ENCODE measurements around the gene B4GALT7.
"Not testable (repeated sequence)": the region's sequence is repeated elsewhere in the genome, so short reads cannot be mapped to it uniquely, and the experiment has no call there.

The B4GALT7 gene, protein sequence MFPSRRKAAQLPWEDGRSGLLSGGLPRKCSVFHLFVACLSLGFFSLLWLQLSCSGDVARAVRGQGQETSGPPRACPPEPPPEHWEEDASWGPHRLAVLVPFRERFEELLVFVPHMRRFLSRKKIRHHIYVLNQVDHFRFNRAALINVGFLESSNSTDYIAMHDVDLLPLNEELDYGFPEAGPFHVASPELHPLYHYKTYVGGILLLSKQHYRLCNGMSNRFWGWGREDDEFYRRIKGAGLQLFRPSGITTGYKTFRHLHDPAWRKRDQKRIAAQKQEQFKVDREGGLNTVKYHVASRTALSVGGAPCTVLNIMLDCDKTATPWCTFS
- total RNA-seq = 18.3 to 28.1 (median 18.8) reads per million in 3 experiments

GRCh38 chr5:177599731-177600507 is at the start of gene B4GALT7:
B4GALT7 (plus strand) TSS chr5:177600132; CDS start chr5:177600211, 79 bp downstream.
- peak; percentile 81 for DNase-seq

GRCh38 chr5:177552839-177553455 is 47.0 kb upstream of the B4GALT7 start:
- no peak for DNase-seq

DNA sequence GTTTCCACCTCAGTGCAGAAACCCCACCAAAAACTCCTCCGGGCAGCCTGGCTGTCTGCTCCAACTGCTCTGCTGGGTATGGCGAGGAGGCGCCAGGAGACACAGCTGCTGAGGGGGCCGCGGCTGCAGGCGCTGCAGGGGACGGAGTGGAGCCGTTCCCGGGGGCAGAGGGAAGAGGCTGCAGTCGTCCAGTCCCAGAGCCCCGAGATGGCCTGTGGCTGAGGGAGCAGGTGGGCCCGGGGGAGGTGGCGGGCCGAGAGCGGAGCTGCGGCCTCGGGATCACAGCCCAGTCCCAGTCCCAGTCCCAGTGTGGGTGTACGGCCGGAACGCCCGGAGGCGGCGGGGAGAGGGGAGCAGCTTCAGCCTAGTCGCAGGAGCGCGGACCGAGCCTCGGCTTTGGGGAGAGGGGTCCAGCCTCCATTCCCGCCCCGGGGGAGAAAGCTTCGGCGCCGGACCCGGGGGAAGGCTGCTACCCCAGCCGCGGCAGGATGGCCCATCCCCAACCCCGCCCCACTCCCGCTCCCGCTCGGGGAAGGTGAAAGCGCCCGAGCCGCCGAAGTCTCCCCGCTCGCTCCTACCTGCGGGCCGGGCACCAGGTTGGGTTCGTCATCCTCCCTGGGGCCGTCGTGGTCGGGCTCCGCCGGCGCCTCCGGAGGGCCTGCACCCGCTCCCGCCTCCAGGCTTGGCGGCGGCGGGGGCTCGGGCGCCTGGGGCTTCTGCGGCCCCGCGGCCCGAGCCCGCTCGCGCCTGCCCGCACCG is 46.1 kb upstream of the B4GALT7 start:
- DNase-seq = no peak

DNA sequence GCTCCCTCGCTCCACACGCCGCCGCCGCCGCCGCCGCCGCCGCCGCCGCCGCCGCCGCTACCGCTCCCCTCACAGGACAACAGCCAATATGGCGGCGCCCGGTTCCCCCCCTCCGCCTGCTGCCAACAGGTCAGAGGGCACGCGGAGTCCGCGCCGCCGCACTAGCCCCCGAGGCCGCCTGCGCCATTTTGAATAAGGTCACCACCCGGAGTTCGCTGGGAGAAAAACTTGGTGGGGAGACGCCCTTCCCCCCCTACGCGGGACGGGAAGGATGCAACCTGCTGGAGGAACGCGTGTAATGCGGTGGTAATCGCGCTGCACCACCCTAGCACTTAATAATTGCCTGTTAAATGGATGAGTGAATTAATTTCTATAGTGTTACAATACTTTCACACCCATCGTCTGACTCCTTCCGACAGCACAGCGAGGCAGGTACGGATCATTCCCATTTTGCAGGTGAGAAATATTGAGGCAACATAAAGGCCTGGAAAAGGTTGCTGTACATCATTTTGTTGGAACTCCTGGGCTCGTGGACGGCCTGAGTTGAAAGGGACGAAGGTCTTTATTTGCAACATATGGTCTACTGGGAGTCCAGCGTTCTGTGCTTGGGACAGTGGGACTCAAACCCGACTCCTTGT is 45.3 kb upstream of the B4GALT7 start, which contains the start of gene FAM193B:
FAM193B (minus strand) TSS at position 90 of the 638 bp plus-strand sequence. CDS start 105 bp downstream, outside the sequence.
- peak; percentile 94 for DNase-seq

DNA sequence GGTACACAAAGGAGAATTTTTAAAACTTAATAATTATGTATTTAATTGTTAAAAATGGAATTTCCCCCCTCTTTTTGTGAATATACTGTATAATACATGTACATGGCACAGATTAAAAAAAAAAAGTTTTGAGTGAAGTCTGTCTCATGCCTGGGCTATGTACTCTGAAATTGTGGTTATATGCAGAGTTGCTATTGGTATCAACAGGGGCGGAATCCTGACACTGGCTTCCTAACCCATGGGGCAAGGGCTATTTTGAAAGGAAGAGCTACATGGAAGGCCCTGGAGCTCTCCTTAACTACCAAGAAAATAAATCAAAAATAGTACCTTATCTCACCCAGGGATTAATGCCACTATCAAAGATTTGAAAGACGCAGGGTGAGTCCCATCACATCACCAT is 44.7 kb upstream of the B4GALT7 start:
- no peak for DNase-seq

DNA sequence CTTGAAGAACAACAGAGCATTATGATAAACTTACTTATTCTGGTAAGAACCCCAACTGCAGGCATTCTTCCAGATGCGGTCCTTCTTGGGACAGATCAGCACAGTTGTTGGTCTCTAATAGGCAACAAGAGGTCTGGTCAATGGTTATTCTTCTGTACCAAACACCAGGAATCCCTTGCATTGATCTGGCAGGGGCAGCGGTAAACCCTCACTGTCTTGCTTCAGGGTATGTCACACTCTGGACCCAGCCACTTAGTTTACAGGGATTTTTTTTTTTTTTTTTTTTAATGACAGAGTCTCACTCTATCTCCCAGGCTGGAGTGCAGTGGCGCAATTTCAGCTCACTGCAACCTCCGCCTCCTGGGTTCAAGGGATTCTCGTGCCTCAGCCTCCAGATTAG is 44.3 kb upstream of the B4GALT7 start:
- no peak for DNase-seq

- peak; percentile 25 for DNase-seq
Measured at GRCh38 chr5:177557041-177557647, 42.8 kb upstream of the B4GALT7 start.

GRCh38 chr5:177557796-177558195 is 42.1 kb upstream of the B4GALT7 start:
- no peak for DNase-seq

- not testable (repeated sequence) for DNase-seq
Measured at GRCh38 chr5:177559446-177559941, 40.4 kb upstream of the B4GALT7 start.

GRCh38 chr5:177565046-177565445 is 34.9 kb upstream of the B4GALT7 start:
- DNase-seq = no peak

GRCh38 chr5:177568326-177568725 is 31.6 kb upstream of the B4GALT7 start:
- no peak for DNase-seq

DNA sequence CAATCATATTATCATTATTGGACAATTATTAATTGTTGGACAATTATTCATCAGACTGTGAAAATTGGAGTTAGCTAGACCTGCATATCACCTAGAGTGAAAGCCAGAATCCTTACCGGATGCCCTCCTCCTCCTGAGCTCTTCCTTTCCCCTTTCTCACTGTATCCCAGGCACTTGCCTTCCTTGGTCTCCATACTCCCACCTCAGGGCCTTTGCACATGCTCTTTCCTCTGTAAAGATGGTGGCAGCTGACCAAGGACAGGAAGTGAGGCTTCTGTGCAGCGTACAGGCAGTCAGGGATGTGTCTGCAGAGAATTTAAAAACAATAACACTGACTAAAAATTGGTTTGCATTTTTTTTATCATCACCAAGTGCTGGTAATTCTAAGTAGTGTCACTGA is 30.0 kb upstream of the B4GALT7 start:
- no peak for DNase-seq

DNA sequence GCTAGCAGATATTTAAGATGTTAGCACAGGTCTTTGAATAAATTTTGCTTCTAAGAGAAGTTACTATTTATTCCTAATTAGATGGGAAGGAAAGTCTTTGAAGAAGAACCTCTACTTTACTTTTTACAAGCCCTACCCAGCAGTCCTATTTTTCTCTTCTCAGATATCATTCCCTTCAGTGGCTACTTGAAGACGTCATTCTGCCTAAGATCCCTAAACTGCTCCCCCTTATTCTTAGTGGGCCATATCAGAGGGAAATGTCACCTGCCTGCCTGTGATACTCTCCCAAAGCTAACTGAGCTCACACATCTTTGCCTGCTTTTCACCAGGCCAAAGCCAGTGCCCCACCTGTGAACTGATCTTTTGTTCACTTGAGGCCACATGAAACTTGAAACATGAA is 24.4 kb upstream of the B4GALT7 start:
- DNase-seq = no peak

DNA sequence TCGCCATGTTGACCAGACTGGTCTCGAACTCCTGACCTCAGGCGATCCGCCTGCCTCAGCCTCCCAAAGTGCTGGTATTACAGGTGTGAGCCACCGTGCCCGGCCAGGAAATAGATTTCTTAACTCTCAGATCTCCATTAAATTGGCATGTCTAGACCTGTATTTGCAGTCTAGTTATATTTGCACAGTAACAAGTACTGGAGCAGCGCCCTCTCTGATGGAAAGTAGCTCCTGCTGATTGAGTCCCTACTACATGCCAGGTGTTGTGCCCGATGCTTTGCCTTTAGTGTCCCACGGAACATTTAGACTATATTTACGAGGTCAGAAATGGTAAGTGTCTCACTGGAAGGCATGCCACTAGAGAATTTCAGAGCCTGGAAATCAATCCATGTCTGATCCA is 23.8 kb upstream of the B4GALT7 start:
- DNase-seq = no peak

GRCh38 chr5:177578316-177578715 is 21.6 kb upstream of the B4GALT7 start:
- no peak for DNase-seq

DNA sequence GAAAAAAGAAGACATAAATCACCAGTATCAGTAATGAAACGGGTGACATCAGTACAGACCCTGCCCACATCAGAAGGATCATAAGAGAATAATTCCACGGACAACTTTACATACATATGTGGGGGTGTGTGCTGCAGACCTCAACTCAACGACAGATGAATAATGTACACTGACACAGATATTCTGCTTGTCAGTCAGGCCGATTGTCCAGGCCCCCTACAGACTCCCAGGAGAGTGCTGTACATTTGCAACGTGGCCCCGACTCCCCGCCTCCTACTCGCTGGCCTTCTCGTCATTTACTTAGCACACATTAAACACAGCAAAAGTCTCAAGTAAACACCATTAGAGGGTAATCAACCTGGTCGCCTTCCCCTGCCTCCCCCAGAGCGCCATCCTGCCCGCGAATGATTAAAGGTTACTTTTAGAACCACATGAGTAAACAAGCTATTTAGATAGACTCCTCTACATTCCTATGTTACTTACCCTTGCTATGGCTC is 11.5 kb upstream of the B4GALT7 start:
- DNase-seq = no peak

GRCh38 chr5:177590406-177590805 is 9.5 kb upstream of the B4GALT7 start:
- DNase-seq = no peak

- DNase-seq = no peak
Measured at GRCh38 chr5:177591690-177592009, 8.3 kb upstream of the B4GALT7 start.

DNA sequence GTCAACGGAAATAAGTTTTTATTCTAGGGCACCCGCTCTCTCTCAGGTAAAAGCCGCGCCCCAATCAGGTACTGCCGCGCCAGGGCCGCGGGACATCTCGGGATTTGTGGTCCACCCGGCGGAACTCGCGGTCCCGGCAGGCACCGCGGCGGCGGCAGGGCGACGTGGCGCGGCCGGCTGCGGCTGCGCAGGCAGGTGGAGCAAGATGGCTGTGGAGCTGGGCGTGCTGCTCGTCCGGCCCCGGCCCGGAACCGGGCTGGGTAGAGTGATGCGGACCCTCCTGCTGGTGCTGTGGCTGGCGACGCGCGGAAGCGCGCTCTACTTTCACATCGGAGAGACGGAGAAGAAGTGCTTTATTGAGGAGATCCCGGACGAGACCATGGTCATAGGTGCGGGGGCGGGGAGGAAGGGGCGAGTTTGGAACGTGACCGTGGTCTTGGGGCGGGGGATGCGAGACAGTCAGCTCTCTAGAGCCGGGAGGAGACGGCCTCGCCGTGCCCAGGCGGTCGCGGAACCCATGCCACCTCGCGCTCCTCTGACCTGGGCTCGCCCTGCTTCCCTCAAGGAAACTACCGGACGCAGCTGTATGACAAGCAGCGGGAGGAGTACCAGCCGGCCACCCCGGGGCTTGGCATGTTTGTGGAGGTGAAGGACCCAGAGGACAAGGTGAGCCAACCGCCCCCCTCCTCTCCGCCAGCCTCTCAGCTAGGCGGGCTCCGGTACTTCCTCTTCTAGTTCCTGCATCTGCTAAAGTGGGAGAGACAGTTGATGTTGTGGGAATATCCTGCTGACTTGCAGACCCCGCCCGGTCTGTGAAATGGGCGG is 7.7 kb upstream of the B4GALT7 start, which contains the start of gene TMED9:
TMED9 (plus strand) TSS at position 194 of the 825 bp plus-strand sequence; CDS start at position 206, 12 bp downstream.
- DNase-seq = peak; percentile 89

- no peak for DNase-seq
Measured at GRCh38 chr5:177592905-177593304, 7.0 kb upstream of the B4GALT7 start.
